Fibroblast of mammary gland (primary cell): ENCODE data around the gene OR9G1.
"Not testable (repeated sequence)": the region's sequence is repeated elsewhere in the genome, so short reads cannot be mapped to it uniquely, and the experiment has no call there.

Experiments used
- DNase-seq: peaks from one replicate; pipeline ENCODE4 v3.0.0-alpha.2; 2010; ENCODE audit warnings: low read depth
- H3K4me3 ChIP-seq: 2 replicates; pipeline ENCODE4 v1.5.1; 2011; ENCODE audit warnings: low read depth, mild to moderate bottlenecking, low read length, moderate library complexity; ENCODE audit not compliant: control insufficient read depth
- TF ChIP-seq, protein P1 (sequence below): conservative IDR thresholded peaks from 2 replicates; pipeline ENCODE4 v1.5.1; 2011; ENCODE audit warnings: low read depth, low read length, inconsistent platforms; ENCODE audit not compliant: control insufficient read depth, insufficient read depth

The OR9G1 gene, protein sequence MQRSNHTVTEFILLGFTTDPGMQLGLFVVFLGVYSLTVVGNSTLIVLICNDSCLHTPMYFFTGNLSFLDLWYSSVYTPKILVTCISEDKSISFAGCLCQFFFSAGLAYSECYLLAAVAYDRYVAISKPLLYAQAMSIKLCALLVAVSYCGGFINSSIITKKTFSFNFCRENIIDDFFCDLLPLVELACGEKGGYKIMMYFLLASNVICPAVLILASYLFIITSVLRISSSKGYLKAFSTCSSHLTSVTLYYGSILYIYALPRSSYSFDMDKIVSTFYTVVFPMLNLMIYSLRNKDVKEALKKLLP

DNA sequence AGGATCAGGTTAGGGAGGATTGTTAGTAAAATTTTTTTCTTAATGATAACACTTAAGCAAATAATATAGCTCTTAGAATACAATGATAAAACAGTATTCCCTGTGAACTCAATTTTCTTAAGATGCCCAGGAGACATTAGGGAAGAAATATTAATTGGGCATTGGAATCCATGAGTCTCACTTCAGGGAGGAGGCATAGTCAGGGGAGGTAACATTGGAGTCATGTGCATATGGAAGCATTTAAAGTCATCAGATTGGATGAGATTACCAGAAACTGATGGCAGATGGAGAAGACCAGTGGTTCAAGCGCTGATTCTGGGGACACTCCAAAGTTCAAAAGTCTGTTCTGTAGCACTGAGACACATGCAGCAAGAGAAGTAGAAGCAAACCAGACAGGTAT is at the start of gene OR9G1:
OR9G1 (plus strand) TSS at position 301 of the 400 bp plus-strand sequence. CDS start 1,293 bp downstream, outside the sequence.
- TF ChIP-seq, protein P1, sequence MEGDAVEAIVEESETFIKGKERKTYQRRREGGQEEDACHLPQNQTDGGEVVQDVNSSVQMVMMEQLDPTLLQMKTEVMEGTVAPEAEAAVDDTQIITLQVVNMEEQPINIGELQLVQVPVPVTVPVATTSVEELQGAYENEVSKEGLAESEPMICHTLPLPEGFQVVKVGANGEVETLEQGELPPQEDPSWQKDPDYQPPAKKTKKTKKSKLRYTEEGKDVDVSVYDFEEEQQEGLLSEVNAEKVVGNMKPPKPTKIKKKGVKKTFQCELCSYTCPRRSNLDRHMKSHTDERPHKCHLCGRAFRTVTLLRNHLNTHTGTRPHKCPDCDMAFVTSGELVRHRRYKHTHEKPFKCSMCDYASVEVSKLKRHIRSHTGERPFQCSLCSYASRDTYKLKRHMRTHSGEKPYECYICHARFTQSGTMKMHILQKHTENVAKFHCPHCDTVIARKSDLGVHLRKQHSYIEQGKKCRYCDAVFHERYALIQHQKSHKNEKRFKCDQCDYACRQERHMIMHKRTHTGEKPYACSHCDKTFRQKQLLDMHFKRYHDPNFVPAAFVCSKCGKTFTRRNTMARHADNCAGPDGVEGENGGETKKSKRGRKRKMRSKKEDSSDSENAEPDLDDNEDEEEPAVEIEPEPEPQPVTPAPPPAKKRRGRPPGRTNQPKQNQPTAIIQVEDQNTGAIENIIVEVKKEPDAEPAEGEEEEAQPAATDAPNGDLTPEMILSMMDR = no peak
- no peak for DNase-seq
- no peak within 1 kb of the TSS for H3K4me3 ChIP-seq

DNA sequence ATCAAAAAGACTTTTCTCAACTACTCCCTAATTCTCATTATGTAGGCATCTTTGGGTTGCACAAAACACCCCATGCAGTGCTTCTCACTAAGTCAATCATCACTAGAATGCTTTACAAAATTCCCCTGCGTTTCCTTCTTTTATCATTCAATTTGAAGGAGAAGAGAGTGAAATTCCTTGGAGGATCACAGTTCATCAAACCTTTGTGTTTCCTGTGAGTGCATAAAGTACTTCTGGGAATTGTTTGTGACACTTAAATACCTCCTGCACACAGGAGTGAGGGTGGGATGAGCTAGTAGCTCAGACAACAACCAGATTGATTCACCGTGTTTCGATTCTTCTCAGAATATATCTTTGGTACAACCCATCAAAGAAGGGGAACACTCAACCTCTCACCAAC is 39.1 kb upstream of the OR9G1 start:
- no peak for DNase-seq
- no peak overlapping the region for H3K4me3 ChIP-seq
- TF ChIP-seq, protein P1 = no peak

DNA sequence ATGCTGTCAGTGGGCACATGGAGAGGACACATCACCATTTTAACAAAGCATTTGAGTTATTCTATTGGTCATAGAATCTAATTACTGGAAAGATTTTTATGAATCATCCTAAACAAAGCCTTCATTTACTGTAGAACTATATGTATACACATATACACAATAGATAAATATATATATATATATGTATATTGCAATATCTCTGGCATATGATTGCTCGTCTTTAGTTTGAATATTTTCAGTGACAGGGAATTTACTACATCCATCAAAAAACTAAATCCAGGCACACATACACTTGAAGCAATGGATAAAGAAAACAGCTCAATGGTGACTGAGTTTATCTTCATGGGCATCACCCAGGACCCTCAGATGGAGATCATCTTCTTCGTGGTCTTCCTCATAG is 35.5 kb upstream of the OR9G1 start, which contains the start of gene OR5AR1:
OR5AR1 (plus strand) TSS at position 301 of the 400 bp plus-strand sequence; CDS start at position 301, 0 bp downstream.
- no peak within 1 kb of the TSS for H3K4me3 ChIP-seq
- TF ChIP-seq, protein P1 = no peak
- DNase-seq = no peak

DNA sequence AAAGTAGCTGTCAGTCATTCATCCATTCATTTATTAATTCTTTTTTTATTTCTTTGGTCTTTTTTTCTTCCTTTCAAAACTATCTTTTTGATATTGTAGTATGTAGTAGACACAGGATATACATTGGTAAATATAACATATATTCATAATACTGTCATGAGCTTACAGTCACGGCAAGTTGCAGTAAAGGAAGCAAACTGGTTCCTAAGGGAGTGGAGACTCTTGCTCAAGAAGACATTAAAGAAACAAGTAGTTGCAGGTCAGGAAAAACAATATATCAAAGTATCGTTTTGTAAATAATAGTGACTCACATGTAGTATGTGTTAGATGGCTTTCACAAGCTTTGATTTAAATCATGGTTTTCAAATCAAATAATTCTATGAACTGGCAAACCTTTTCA is 27.9 kb upstream of the OR9G1 start:
- DNase-seq = no peak
- TF ChIP-seq, protein P1 = no peak
- no peak overlapping the region for H3K4me3 ChIP-seq

DNA sequence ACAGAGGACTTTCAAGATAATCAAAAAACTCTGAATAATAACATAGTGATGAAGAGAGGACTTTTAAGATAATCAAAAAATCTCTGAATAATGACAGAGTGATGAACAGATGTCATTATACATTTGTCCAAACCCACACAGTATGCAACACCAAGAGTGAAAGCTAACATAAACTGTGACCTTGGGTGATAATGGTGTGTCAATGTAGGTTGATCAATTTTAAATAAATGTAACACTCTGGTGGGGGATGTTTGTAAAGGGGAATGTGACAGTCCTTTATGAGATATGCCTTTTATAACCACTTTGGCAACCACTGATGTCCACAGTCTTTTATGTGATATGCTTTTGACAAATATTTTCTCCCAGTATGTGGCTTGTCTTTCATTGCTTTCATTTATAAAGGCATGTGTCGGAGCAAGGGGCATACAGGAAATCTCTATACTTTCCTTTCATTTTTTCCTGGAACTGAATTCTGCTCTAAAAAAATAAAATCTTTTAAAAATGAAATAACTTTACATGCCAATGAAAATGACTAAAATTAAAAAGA is 10.3 kb upstream of the OR9G1 start:
- no peak overlapping the region for H3K4me3 ChIP-seq
- TF ChIP-seq, protein P1 = no peak
- DNase-seq = no peak

DNA sequence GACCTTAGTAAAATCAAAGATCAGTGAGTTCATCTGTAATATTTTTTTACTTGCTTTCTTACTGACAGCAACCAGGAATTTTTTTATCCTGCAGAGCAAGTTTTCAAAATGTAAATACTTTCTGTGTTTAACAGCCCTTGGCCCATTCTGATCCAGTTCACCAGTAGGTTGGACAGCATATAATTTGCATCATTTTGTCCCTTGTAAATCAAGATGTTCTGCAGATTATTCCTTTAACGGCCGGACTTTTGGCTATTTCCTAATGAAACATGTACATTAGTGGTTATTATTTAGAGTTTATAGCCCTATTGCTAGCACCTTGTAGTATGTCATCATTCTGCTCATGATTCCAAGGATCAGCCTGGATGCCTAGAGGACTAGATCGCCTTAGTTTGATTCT is 7.7 kb upstream of the OR9G1 start:
- not testable (repeated sequence) for H3K4me3 ChIP-seq, DNase-seq

DNA sequence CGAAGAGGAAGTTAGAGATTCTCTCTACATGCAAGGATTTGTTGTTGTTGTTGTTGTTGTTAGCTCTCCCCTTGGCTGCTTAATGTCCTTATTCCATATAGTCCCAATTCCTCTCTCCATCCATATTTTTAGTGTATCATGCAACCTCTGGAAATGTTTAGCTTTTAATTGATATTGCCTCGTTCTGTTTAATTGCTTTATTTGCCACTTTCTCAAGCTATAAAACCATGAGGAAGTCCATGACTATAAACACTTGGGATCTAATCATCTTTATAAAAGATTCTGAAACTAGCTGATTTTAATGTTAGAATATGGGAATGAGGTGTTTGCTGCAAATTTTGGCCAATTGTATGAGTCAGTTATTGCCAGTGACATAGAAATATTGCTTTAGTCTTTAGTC is 5.5 kb upstream of the OR9G1 start:
- TF ChIP-seq, protein P1 = no peak
- no peak overlapping the region for H3K4me3 ChIP-seq
- no peak for DNase-seq
